Skeletal muscle tissue (tissue), 4 donors: ENCODE results near the gene MAML3. TPM values are rescaled to one million over a fixed set of nuclear protein-coding genes. Genes with fewer than 3 reads are reported as not detected.

Experiments used
- H3K27ac ChIP-seq: one replicate; pipeline ENCODE4 v1.7.0; 2013; ENCODE audit warnings: mild to moderate bottlenecking, low read depth, low read length, inconsistent platforms
- H3K27me3 ChIP-seq, 3 donors: one replicate each; pipeline ENCODE4 v1.7.0; 2013; ENCODE audit warnings: low read length in 3 of 3; ENCODE audit not compliant: control insufficient read depth in 3 of 3, insufficient read depth in 3 of 3
- H3K36me3 ChIP-seq, 3 donors: one replicate each; pipeline ENCODE4 v1.7.0; 2013; ENCODE audit warnings: low read length in 3 of 3; ENCODE audit not compliant: control insufficient read depth in 3 of 3, insufficient read depth in 3 of 3
- H3K4me1 ChIP-seq, 3 donors: one replicate each; pipeline ENCODE4 v1.7.0; 2013; ENCODE audit warnings: low read length in 3 of 3, mild to moderate bottlenecking in 3 of 3; ENCODE audit not compliant: control insufficient read depth in 3 of 3, insufficient read depth in 3 of 3
- H3K4me3 ChIP-seq, 3 donors: one replicate each; pipeline ENCODE4 v1.7.0; 2013; ENCODE audit warnings: low read length in 3 of 3
- H3K9ac ChIP-seq, 3 donors: one replicate each; pipeline ENCODE4 v1.7.0; 2013; ENCODE audit warnings: low read length in 3 of 3, mild to moderate bottlenecking in 3 of 3, moderate library complexity in 2 of 3, low read depth in 1 of 3
- H3K9me3 ChIP-seq, 3 donors: one replicate each; pipeline ENCODE4 v1.7.0; 2013; ENCODE audit warnings: low read length in 3 of 3; ENCODE audit not compliant: control insufficient read depth in 3 of 3
- total RNA-seq: library from RNA; depleted of rRNA; stranded (reverse); fragments of >200 nt; gene quantifications from one replicate; pipeline ENCODE4 v1.2.3, GENCODE V29; 2014
- donor health status: Osteomylitis.

Gene MAML3
- total RNA-seq, 1 donor from 2014 or later, result 3.1 TPM

GRCh38 chr4:139824882-139825522 lies 329.0 kb downstream of the MAML3 start:
- Histone ChIP-seq H3K27ac (no peak overlapping the region), H3K9me3 (no peaks in the 10 kb centered on the region), H3K4me1 (peaks cover 0 to 10% (median 10%) of the 10 kb centered on the region in 3 donors)

GRCh38 chr4:139823746-139824145 lies 330.2 kb downstream of the MAML3 start:
- Histone ChIP-seq H3K4me3 (no peak overlapping the region), H3K36me3 (no peaks in the 10 kb centered on the region), H3K4me1 (peaks cover 0 to 10% (median 10%) of the 10 kb centered on the region in 3 donors)

More at GRCh38 chr4:139824882-139825522, 329.0 kb downstream of the MAML3 start:
- Histone ChIP-seq H3K36me3 (no peaks in the 10 kb centered on the region), H3K27me3 (no peaks in the 10 kb centered on the region), H3K9ac (peak overlapping the region in 1 of 3 donors; percentile 52), H3K4me3 (peak overlapping the region in 1 of 3 donors; percentile 31)

GRCh38 chr4:139823345-139823744 lies 330.6 kb downstream of the MAML3 start:
- peaks cover 0 to 10% (median 10%) of the 10 kb centered on the region in 3 donors for H3K4me1 ChIP-seq

More at GRCh38 chr4:139823746-139824145, 330.2 kb downstream of the MAML3 start:
- H3K27ac ChIP-seq, result no peak overlapping the region
- no peak overlapping the region for H3K9ac ChIP-seq
- H3K27me3 ChIP-seq, result no peaks in the 10 kb centered on the region
- H3K9me3 ChIP-seq, result no peaks in the 10 kb centered on the region

GRCh38 chr4:139822391-139822790 lies 331.6 kb downstream of the MAML3 start:
- H3K27me3 ChIP-seq, result no peaks in the 10 kb centered on the region
- peaks cover 0 to 17% (median 10%) of the 10 kb centered on the region in 3 donors for H3K4me1 ChIP-seq
- H3K9me3 ChIP-seq, result no peaks in the 10 kb centered on the region
- no peak overlapping the region for H3K4me3 ChIP-seq
- no peak overlapping the region for H3K27ac ChIP-seq
- no peak overlapping the region for H3K9ac ChIP-seq
- no peaks in the 10 kb centered on the region for H3K36me3 ChIP-seq

More at GRCh38 chr4:139823345-139823744, 330.6 kb downstream of the MAML3 start:
- no peak overlapping the region for H3K9ac ChIP-seq
- no peak overlapping the region for H3K27ac ChIP-seq
- no peaks in the 10 kb centered on the region for H3K27me3 ChIP-seq
- H3K4me3 ChIP-seq, result no peak overlapping the region
- no peaks in the 10 kb centered on the region for H3K36me3 ChIP-seq
- no peaks in the 10 kb centered on the region for H3K9me3 ChIP-seq

- Histone ChIP-seq H3K4me3 (no peak overlapping the region), H3K36me3 (no peaks in the 10 kb centered on the region), H3K9me3 (no peaks in the 10 kb centered on the region), H3K27ac (no peak overlapping the region), H3K4me1 (peaks cover 21 to 33% (median 24%) of the 10 kb centered on the region in 3 donors), H3K27me3 (no peaks in the 10 kb centered on the region), H3K9ac (no peak overlapping the region)
Measured at GRCh38 chr4:139819082-139819481, 334.9 kb downstream of the MAML3 start.

- no peaks in the 10 kb centered on the region for H3K9me3 ChIP-seq
- H3K9ac ChIP-seq, result no peak overlapping the region
- peak overlapping the region; percentile 14 for H3K27ac ChIP-seq
- H3K4me3 ChIP-seq, result no peak overlapping the region
- H3K27me3 ChIP-seq, result no peaks in the 10 kb centered on the region
- H3K36me3 ChIP-seq, result no peaks in the 10 kb centered on the region
- peaks cover 26 to 36% (median 30%) of the 10 kb centered on the region in 3 donors for H3K4me1 ChIP-seq
Measured at GRCh38 chr4:139817657-139818452, 336.1 kb downstream of the MAML3 start.

GRCh38 chr4:139816856-139817255 lies 337.1 kb downstream of the MAML3 start:
- peak overlapping the region in 1 of 3 donors; percentile 61 for H3K4me3 ChIP-seq
- H3K27me3 ChIP-seq, result no peaks in the 10 kb centered on the region
- H3K4me1 ChIP-seq, result peaks cover 26 to 36% (median 30%) of the 10 kb centered on the region in 3 donors
- no peaks in the 10 kb centered on the region for H3K9me3 ChIP-seq
- H3K9ac ChIP-seq, result no peak overlapping the region
- H3K27ac ChIP-seq, result peak overlapping the region; percentile 85
- no peaks in the 10 kb centered on the region for H3K36me3 ChIP-seq

GRCh38 chr4:139815778-139816601 lies 338.0 kb downstream of the MAML3 start:
- H3K9ac ChIP-seq, result peak overlapping the region; percentile 83 to 86 (median 85)
- H3K4me1 ChIP-seq, result peaks cover 26 to 36% (median 30%) of the 10 kb centered on the region in 3 donors
- H3K27ac ChIP-seq, result peak overlapping the region; percentile 85
- peak overlapping the region; percentile 61 to 80 (median 80) for H3K4me3 ChIP-seq
- H3K27me3 ChIP-seq, result no peaks in the 10 kb centered on the region
- no peaks in the 10 kb centered on the region for H3K36me3 ChIP-seq
- H3K9me3 ChIP-seq, result no peaks in the 10 kb centered on the region

- H3K9me3 ChIP-seq, result peaks cover 2 to 4% (median 4%) of the 10 kb centered on the region in 3 donors
- peak overlapping the region; percentile 20 to 76 (median 44) for H3K9ac ChIP-seq
- H3K36me3 ChIP-seq, result no peaks in the 10 kb centered on the region
- H3K4me3 ChIP-seq, result peak overlapping the region; percentile 16 to 36 (median 33)
- H3K27ac ChIP-seq, result peak overlapping the region; percentile 85
- H3K4me1 ChIP-seq, result peaks cover 27 to 41% (median 33%) of the 10 kb centered on the region in 3 donors
- no peaks in the 10 kb centered on the region for H3K27me3 ChIP-seq
Measured at GRCh38 chr4:139814323-139815015, 339.5 kb downstream of the MAML3 start.
